ENCODE measurements around the gene EPB41L2.

GRCh38 chr6:130885392-130886192, 177.5 kb downstream of the EPB41L2 start:
- TF ChIP-seq CTCF (IDR thresholded peaks at IDR 0.05) (peak; percentile 73 to 94 (median 86)), POLR2A (IDR thresholded peaks at IDR 0.05) (no peak)
